SK-N-MC (cell line): Measurements from ENCODE around the gene PLCD3.
A peak's percentile ranks its signal among the peaks of the same experiment; 100 is the strongest.

Experiments
- DNase-seq: peaks from one replicate; pipeline ENCODE4 v3.0.0-alpha.2; 2011; ENCODE audit warnings: low read depth, low spot score
- H3K27ac ChIP-seq: fragments of 200-600 bp; sonication (generic); 2 replicates; pipeline ENCODE4 v1.5.1; 2016; ENCODE audit warnings: mixed run types
- H3K36me3 ChIP-seq: fragments of 200-600 bp; sonication (generic); 2 replicates; pipeline ENCODE4 v1.6.1; 2017; ENCODE audit warnings: antibody characterized with exemption, low read length, mixed read lengths; ENCODE audit not compliant: insufficient read depth
- H3K4me3 ChIP-seq: fragments of 200-600 bp; sonication (generic); 2 replicates; pipeline ENCODE4 v1.5.1; 2016
- H3K9ac ChIP-seq: fragments of 200-600 bp; sonication (generic); 2 replicates; pipeline ENCODE4 v1.8.0; 2017; ENCODE audit warnings: mixed run types, mixed read lengths; ENCODE audit not compliant: insufficient read length
- H3K9me3 ChIP-seq: fragments of 200-600 bp; sonication (generic); 2 replicates; pipeline ENCODE4 v1.6.1; 2017; ENCODE audit warnings: low read depth, mild to moderate bottlenecking, antibody characterized with exemption, low read length, moderate library complexity, mixed read lengths
- EZH2 ChIP-seq: fragments of 200-600 bp; sonication (generic); IDR thresholded peaks from one replicate; pipeline ENCODE4 v1.6.1; 2017; ENCODE audit warnings: antibody characterized with exemption
- FOXP2 ChIP-seq: optimal IDR thresholded peaks from 2 replicates; pipeline ENCODE3; 2011; ENCODE audit warnings: mild to moderate bottlenecking, moderate library complexity; ENCODE audit not compliant: insufficient read depth; ENCODE audit errors: extremely low read length, control extremely low read depth
- POLR2AphosphoS5 ChIP-seq: IDR thresholded peaks from 2 replicates; pipeline ENCODE4 v1.6.1; 2012; ENCODE audit warnings: mild to moderate bottlenecking, low read depth, low read length, borderline replicate concordance

The PLCD3 gene

GRCh38 chr17:45146166-45146565, 13.9 kb upstream of the PLCD3 start:
- Histone ChIP-seq H3K9me3 (no peaks in the 10 kb centered on the region), H3K27ac (0 out of 2 replicates have a peak overlapping the region, but pooled peaks have one; percentile 43), H3K9ac (no peak overlapping the region), H3K36me3 (no peaks in the 10 kb centered on the region), H3K4me3 (no peak overlapping the region)
- no peak for TF ChIP-seq FOXP2
- TF ChIP-seq EZH2 = no peak
- TF ChIP-seq POLR2AphosphoS5 = no peak
- no peak for DNase-seq

- TF ChIP-seq POLR2AphosphoS5 (no peak), EZH2 (no peak), FOXP2 (no peak)
- Histone ChIP-seq H3K36me3 (no peaks in the 10 kb centered on the region), H3K9ac (no peak overlapping the region), H3K9me3 (no peaks in the 10 kb centered on the region), H3K27ac (no peak overlapping the region), H3K4me3 (no peak overlapping the region)
- no peak for DNase-seq
These were observed 12.7 kb upstream of the PLCD3 start for GRCh38 chr17:45145035-45145389.

DNA sequence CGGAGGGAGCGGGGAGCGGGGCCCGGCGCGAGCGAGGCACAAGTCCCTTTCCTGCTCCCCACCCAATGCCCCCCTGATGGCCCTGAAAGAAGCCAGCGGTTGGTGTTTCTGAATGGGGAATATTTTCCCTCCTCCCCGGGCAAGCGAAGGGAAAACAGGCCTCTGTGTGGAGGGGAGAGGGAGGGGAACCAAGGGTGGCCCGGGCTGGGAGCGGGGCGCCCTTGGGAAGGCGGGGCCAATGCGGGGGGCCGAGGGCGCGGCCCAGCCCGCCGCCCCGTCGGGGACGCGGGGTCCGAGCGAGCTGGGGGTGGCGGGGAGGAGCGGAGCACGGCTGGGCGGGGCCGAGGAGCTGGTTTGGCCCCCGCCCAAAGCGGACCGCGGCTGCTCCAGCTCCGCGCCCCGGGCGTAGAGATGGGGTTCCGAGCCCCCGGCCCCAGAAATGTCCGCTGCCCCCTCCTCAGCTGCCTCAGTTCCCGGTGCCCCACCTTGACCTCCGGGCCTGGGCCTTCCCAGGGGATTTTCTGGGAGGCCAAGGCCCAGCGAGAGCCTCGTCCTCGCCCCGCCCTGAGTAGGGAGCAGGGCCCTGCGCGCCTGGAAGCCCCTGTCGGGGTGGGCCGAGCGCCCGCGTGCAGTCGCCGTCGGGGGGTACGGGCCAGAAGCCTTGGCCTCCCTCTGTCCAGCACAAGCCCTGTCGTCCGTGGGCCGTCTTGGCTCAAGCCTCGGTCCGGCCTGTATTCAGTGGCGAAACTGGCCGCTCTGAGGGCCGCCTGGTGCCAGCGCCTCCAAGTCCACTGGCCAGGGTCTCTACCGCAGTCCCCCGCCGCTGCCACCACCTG, 12.1 kb upstream of the PLCD3 start:
- no peaks in the 10 kb centered on the region for H3K9me3 ChIP-seq
- H3K36me3 ChIP-seq = no peaks in the 10 kb centered on the region
- H3K9ac ChIP-seq = no peak overlapping the region
- H3K4me3 ChIP-seq = no peak overlapping the region
- H3K27ac ChIP-seq = no peak overlapping the region
- no peak for DNase-seq
- TF ChIP-seq POLR2AphosphoS5 (no peak), EZH2 (no peak), FOXP2 (no peak)

DNA sequence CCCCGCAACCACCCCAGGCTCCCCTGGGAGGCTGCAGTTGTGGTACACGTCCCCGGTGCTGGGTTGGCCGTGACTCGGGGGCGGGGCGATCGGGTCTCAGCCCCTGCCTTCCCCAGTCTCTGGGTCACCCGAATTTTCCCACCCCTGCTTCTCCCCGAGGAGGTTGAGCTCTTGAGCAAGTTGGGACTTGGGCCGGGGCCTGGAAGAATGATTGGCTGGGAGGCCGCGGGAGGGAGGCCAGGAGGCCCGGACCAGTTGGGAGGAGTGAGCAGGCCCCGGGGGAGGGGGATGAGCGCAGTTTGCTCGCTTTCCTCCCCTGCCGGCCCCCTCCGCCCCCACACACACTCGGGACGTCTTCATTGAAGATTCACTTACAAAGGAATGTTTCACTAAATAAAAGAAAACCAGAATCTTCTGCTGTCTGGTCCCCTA, 11.5 kb upstream of the PLCD3 start:
- H3K9me3 ChIP-seq = no peaks in the 10 kb centered on the region
- TF ChIP-seq POLR2AphosphoS5 (no peak), FOXP2 (no peak), EZH2 (no peak)
- H3K36me3 ChIP-seq = no peaks in the 10 kb centered on the region
- no peak for DNase-seq
- peak overlapping the region; percentile 26 for H3K9ac ChIP-seq
- H3K27ac ChIP-seq = no peak overlapping the region
- H3K4me3 ChIP-seq = no peak overlapping the region

DNA sequence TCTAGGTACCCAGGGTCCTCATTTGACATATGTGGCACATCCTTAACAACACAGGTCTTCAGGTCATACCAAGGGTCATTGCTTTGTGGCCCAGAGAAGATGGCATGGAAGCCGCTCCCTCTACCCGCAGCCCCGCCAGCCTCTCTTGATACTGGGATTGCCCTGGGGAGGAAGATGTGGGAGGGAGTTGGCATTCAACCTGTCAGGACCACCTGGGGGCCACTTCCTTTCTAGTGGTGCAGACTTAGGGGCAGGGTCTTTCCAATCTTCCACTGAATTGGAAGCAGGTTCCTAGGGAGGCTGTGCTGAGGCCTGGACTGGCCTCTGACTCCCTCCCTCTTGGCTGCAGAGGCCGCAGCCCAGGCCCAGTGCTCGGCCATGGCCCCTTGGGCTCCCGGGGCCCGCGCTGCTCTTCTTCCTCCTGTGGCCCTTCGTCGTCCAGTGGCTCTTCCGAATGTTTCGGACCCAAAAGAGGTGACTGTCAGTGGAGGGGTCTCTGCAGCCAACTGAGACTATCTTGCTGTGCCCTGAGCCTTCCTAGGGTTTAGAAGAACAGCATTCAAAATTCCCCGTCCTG, 10.9 kb upstream of the PLCD3 start:
- Histone ChIP-seq H3K9me3 (no peaks in the 10 kb centered on the region), H3K4me3 (no peak overlapping the region), H3K36me3 (no peaks in the 10 kb centered on the region), H3K27ac (no peak overlapping the region), H3K9ac (peak overlapping the region; percentile 26)
- TF ChIP-seq FOXP2 = no peak
- no peak for TF ChIP-seq POLR2AphosphoS5
- TF ChIP-seq EZH2 = no peak
- no peak for DNase-seq

GRCh38 chr17:45139533-45139920, 7.2 kb upstream of the PLCD3 start:
- H3K36me3 ChIP-seq = no peaks in the 10 kb centered on the region
- no peak overlapping the region for H3K9ac ChIP-seq
- DNase-seq = no peak
- no peak overlapping the region for H3K27ac ChIP-seq
- H3K4me3 ChIP-seq = no peak overlapping the region
- no peak for TF ChIP-seq EZH2
- TF ChIP-seq POLR2AphosphoS5 = no peak
- no peak for TF ChIP-seq FOXP2
- no peaks in the 10 kb centered on the region for H3K9me3 ChIP-seq

- H3K9ac ChIP-seq = no peak overlapping the region
- H3K9me3 ChIP-seq = no peaks in the 10 kb centered on the region
- DNase-seq = no peak
- H3K27ac ChIP-seq = no peak overlapping the region
- TF ChIP-seq FOXP2 (no peak), POLR2AphosphoS5 (no peak), EZH2 (no peak)
- no peaks in the 10 kb centered on the region for H3K36me3 ChIP-seq
- no peak overlapping the region for H3K4me3 ChIP-seq
These were observed 6.7 kb upstream of the PLCD3 start for GRCh38 chr17:45138911-45139532.

GRCh38 chr17:45137561-45138305, 5.4 kb upstream of the PLCD3 start:
- no peak for DNase-seq
- Histone ChIP-seq H3K4me3 (no peak overlapping the region), H3K9me3 (no peaks in the 10 kb centered on the region), H3K36me3 (no peaks in the 10 kb centered on the region), H3K27ac (no peak overlapping the region), H3K9ac (no peak overlapping the region)
- TF ChIP-seq FOXP2 = no peak
- TF ChIP-seq POLR2AphosphoS5 = no peak
- TF ChIP-seq EZH2 = no peak
